ENCODE measurements around the gene VAMP2. TPM values are rescaled to one million over a fixed set of nuclear protein-coding genes. Genes with fewer than 3 reads are reported as not detected.
A peak's percentile ranks its signal among the peaks of the same experiment; 100 is the strongest.

VAMP2 gene
- total and polyA plus RNA-seq, 9 of the 15 experiments (the other 6 are each of a cell fraction or from before 2014, with no cell fraction given): 2.3 to 31.8 (median 6.0) TPM

GRCh38 chr17:8186787-8187516, 24.2 kb upstream of the VAMP2 start (continued):
- TF ChIP-seq ZNF12 (CRISPR knock-in tag; IDR thresholded peaks at IDR 0.05) (peak; percentile 85; the same call in 1 of the 2 replicates), E2F4 (CRISPR knock-in tag; IDR thresholded peaks at IDR 0.05; ENCODE audit: low read depth) (no peak), IRF9 (tag; IDR thresholded peaks at IDR 0.05) (no peak), TCF7 (IDR thresholded peaks at IDR 0.05; ENCODE audit: borderline replicate concordance) (0 out of 2 replicates have a peak, but pooled peaks have one; percentile 30)

- intact Hi-C loops (cut with micrococcal nuclease): loop anchor here (2.0 to 10.0 kb wide), 3 partner anchors 48 to 118 kb away; no protein-coding TSS in a partner anchor
- H2AFZ ChIP-seq (ENCODE audit: low read depth, low read length): peak overlapping the region; percentile 97
- WGBS (ENCODE audit: insufficient coverage, low coverage, missing lambda C conversion rate): under 1% methylated on average over 18 of the region's 23 CpGs
- peak overlapping the region; percentile 81 to 93; a peak in 3 of 4 replicates for H3K9ac ChIP-seq (ENCODE audit: insufficient read depth in 1 of 2, low read depth in 2 of 2, low read length in 2 of 2)
- no peaks in the 10 kb centered on the region for H3K9me3 ChIP-seq (replicated peaks; ENCODE audit: control insufficient read depth, insufficient read depth, low read depth, low read length)
- DNase-seq (ENCODE audit: extremely low read depth in 1 of 4, low spot score in 3 of 4) (no peak), FAIRE-seq (no peak), ATAC-seq (no peak)
- in situ Hi-C loops (cut with MboI): no loop called here
- H4K20me1 ChIP-seq (replicated peaks; ENCODE audit: control insufficient read depth, insufficient read depth, low read length): peaks cover 10% of the 10 kb centered on the region
- ChIA-PET CTCF (ENCODE audit: low intra/inter-chr PET ratio) (interaction anchor here (0.8 to 1.3 kb wide), 3 partner anchors 25 to 47 kb away, joined by 3 to 5 read pairs (median 4); no protein-coding TSS in a partner anchor), POLR2A (interaction anchor here (0.7 to 2.9 kb wide), 3 partner anchors 13 to 41 kb away, joined by 3 to 27 read pairs (median 5); no protein-coding TSS in a partner anchor)
- H3K79me2 ChIP-seq (ENCODE audit: control insufficient read depth, insufficient read depth, low read length): peaks cover 18% of the 10 kb centered on the region
- no TSS peak for BruUV-seq (replicated peaks)
- peak overlapping the region; percentile 95 for H3K27ac ChIP-seq (ENCODE audit: extremely low read depth, low read depth, low read length)
- no peaks in the 10 kb centered on the region for H3K36me3 ChIP-seq (ENCODE audit: control insufficient read depth, insufficient read depth, low read length)
- H3K4me2 ChIP-seq (ENCODE audit: insufficient read depth, low read length): peak overlapping the region; percentile 100
- no peaks in the 10 kb centered on the region for H3K9me1 ChIP-seq (ENCODE audit: control insufficient read depth, insufficient read depth, low read length)
- H3K27me3 ChIP-seq (ENCODE audit: control insufficient read depth in 2 of 2, insufficient read depth in 2 of 2, low read length in 2 of 2): no peaks in the 10 kb centered on the region
- H3K4me1 ChIP-seq (replicated peaks in 1 of 2; ENCODE audit: control insufficient read depth in 2 of 2, insufficient read depth in 2 of 2, low read length in 2 of 2): peaks cover 24 to 29% of the 10 kb centered on the region in 2 experiments
- peak overlapping the region; percentile 94 for H3K4me3 ChIP-seq
- TF ChIP-seq GATAD2A (IDR thresholded peaks at IDR 0.05) (no peak), ADNP (tag; IDR thresholded peaks at IDR 0.05) (peak; percentile 94), FOXK1 (CRISPR knock-in tag; IDR thresholded peaks at IDR 0.05; ENCODE audit: borderline replicate concordance) (no peak), ZC3H8 (IDR thresholded peaks at IDR 0.05) (no peak), CTBP1 (IDR thresholded peaks at IDR 0.05; ENCODE audit: borderline replicate concordance) (0 out of 2 replicates have a peak, but pooled peaks have one; percentile 0), ZNF395 (CRISPR knock-in tag; IDR thresholded peaks at IDR 0.05) (0 out of 2 replicates have a peak, but pooled peaks have one; percentile 55), XRCC5 (IDR thresholded peaks at IDR 0.05; ENCODE audit: low read depth, low read length) (no peak), NR1H2 (CRISPR knock-in tag; IDR thresholded peaks at IDR 0.05) (0 out of 2 replicates have a peak, but pooled peaks have one; percentile 3), RBFOX2 (IDR thresholded peaks at IDR 0.05; ENCODE audit: low read depth, low read length) (peak; percentile 42), STAG1 (CRISPR knock-in tag; IDR thresholded peaks at IDR 0.05; ENCODE audit: borderline replicate concordance) (no peak), THRA (IDR thresholded peaks at IDR 0.05) (no peak), BRD4 (IDR thresholded peaks at IDR 0.05) (0 out of 2 replicates have a peak, but pooled peaks have one; percentile 1)
Observed at GRCh38 chr17:8186446-8186786, 23.7 kb upstream of the VAMP2 start.
